GM12878 (cell line): ENCODE results near the gene ZKSCAN5. TPM values are rescaled to one million over a fixed set of nuclear protein-coding genes. Genes with fewer than 3 reads are reported as not detected.

Experiments
- ATAC-seq: fragments of 200-7000 bp; cut with Tn5 transposase; 3 replicates; pipeline ENCODE4 v1.9.1; 2020; ENCODE audit warnings: mild to moderate bottlenecking, moderate library complexity
- BruUV-seq: library from RNA; stranded (reverse); fragments of 400-500 nt; replicated peaks from 2 replicates; lab custom pipeline; 2021; lab: Mats Ljungman, UMichigan
- CTCF ChIA-PET: fragments of 300-600 bp; sonication (Branson Sonifier 250); formaldehyde crosslinking; extraction: SDS; loops from one replicate; lab custom pipeline; 2021; ENCODE audit warnings: inconsistent platforms; lab: Yijun Ruan, JAX
- POLR2A ChIA-PET: fragments of 350-600 bp; formaldehyde crosslinking; extraction: SDS; loops from one replicate; lab custom pipeline; 2021; ENCODE audit warnings: inconsistent platforms; lab: Charles Lee
- RAD21 ChIA-PET: fragments of 300-600 bp; sonication (Branson Sonifier 250); formaldehyde crosslinking; loops from one replicate; lab custom pipeline; 2023; ENCODE audit warnings: antibody characterized with exemption; ENCODE audit not compliant: unreplicated experiment; lab: Charles Lee
- SMC1A ChIA-PET: fragments of 300-600 bp; sonication (Branson Sonifier 250); formaldehyde crosslinking; loops from one replicate; lab custom pipeline; 2023; ENCODE audit not compliant: unreplicated experiment, uncharacterized antibody; lab: Charles Lee
- DNase-seq: peaks from one replicate; pipeline ENCODE4 v3.0.0-alpha.2; 2011; ENCODE audit warnings: low read depth, low spot score
- FAIRE-seq: peaks from 3 replicates; lab custom pipeline; 2011; peaks lifted over from hg19 to GRCh38; lab: Jason Lieb, UNC
- H2AFZ ChIP-seq: 2 replicates; pipeline ENCODE4 v1.6.0; 2011; ENCODE audit warnings: low read depth, low read length, control low read depth; ENCODE audit not compliant: control insufficient read depth
- H3K27ac ChIP-seq: 2 replicates; pipeline ENCODE4 v1.5.1; 2011; ENCODE audit warnings: control low read depth; ENCODE audit not compliant: control insufficient read depth, insufficient read depth
- H3K27me3 ChIP-seq, 2 experiments: replicated peaks in 1 of 2; 2 replicates each; pipeline versions ENCODE4 v1.6.0 to v1.6.1; 2011; ENCODE audit warnings: low read length in 1 of 2; ENCODE audit not compliant: control insufficient read depth in 2 of 2, insufficient read depth in 2 of 2
- H3K36me3 ChIP-seq, 2 experiments: 2 replicates each; pipeline ENCODE4 v1.5.1; 2011; ENCODE audit warnings: low read length in 1 of 2; ENCODE audit not compliant: control insufficient read depth in 2 of 2, insufficient read depth in 2 of 2
- H3K4me1 ChIP-seq: 2 replicates; pipeline ENCODE4 v1.6.1; 2011; ENCODE audit warnings: mild to moderate bottlenecking, low read length, moderate library complexity, mixed read lengths; ENCODE audit not compliant: control insufficient read depth, insufficient read depth
- H3K4me2 ChIP-seq: 2 replicates; pipeline ENCODE4 v1.6.0; 2011; ENCODE audit warnings: control low read depth; ENCODE audit not compliant: control insufficient read depth, insufficient read depth
- H3K4me3 ChIP-seq: fragments of 200-600 bp; sonication (generic); 2 replicates; pipeline ENCODE4 v1.5.1; 2016
- H3K79me2 ChIP-seq: 2 replicates; pipeline ENCODE4 v1.6.0; 2011; ENCODE audit warnings: low read length; ENCODE audit not compliant: control insufficient read depth, insufficient read depth
- H3K9ac ChIP-seq: 2 replicates; pipeline ENCODE4 v1.8.0; 2011; ENCODE audit warnings: low read length, control low read depth, mixed read lengths; ENCODE audit not compliant: control insufficient read depth, insufficient read depth
- H3K9me3 ChIP-seq: replicated peaks from 3 replicates; pipeline ENCODE4 v1.5.1; 2011; ENCODE audit warnings: mild to moderate bottlenecking, low read length; ENCODE audit not compliant: control insufficient read depth, insufficient read depth
- H4K20me1 ChIP-seq: 2 replicates; pipeline ENCODE4 v1.6.0; 2011; ENCODE audit not compliant: control insufficient read depth, insufficient read depth
- BACH1 ChIP-seq: fragments of 450-650 bp; IDR thresholded peaks from 2 replicates; pipeline ENCODE4 v1.6.1; 2017; ENCODE audit warnings: mild to moderate bottlenecking, borderline replicate concordance
- CEBPB ChIP-seq, 2 experiments: fragments of 150-350 bp in 1 of 2; IDR thresholded peaks; 2 replicates each; pipeline ENCODE4 v1.6.1; 2012 to 2014; ENCODE audit warnings: low read depth in 2 of 2, low read length in 2 of 2, borderline replicate concordance in 1 of 2, inconsistent platforms in 1 of 2
- GABPA ChIP-seq: IDR thresholded peaks from 2 replicates; pipeline ENCODE4 v1.6.1; 2014; ENCODE audit warnings: antibody characterized with exemption, low read depth, mild to moderate bottlenecking, inconsistent platforms
- MTA2 ChIP-seq: fragments of 450-650 bp; IDR thresholded peaks from 2 replicates; pipeline ENCODE4 v1.6.1; 2016; ENCODE audit warnings: low read depth, mild to moderate bottlenecking, moderate library complexity
- RCOR1 ChIP-seq: conservative IDR thresholded peaks from 2 replicates; pipeline ENCODE4 v1.6.1; 2012; ENCODE audit warnings: low read depth, low read length, improper control_type of control experiment
- SPI1 ChIP-seq: IDR thresholded peaks from 2 replicates; pipeline ENCODE4 v1.6.1; 2011; ENCODE audit warnings: low read depth, mild to moderate bottlenecking, low read length, moderate library complexity, borderline replicate concordance; ENCODE audit not compliant: insufficient read depth
- SREBF1 ChIP-seq: IDR thresholded peaks from 2 replicates; pipeline ENCODE4 v1.6.1; 2012; ENCODE audit warnings: mild to moderate bottlenecking, low read length
- SRF ChIP-seq, 2 experiments: IDR thresholded peaks; 2 replicates each; pipeline ENCODE4 v1.6.1; 2011; ENCODE audit warnings: low read depth in 2 of 2, low read length in 2 of 2, mild to moderate bottlenecking in 1 of 2, moderate library complexity in 1 of 2
- WGBS: methylation state at CpG from one replicate; pipeline ENCODE4 v1.1.6; 2016; ENCODE audit warnings: low lambda C conversion rate; ENCODE audit not compliant: insufficient replicate concordance, insufficient coverage; ENCODE audit errors: missing lambda C conversion rate; 5-methylcytosine and 5-hydroxymethylcytosine counted together
- in situ Hi-C: fragments of 300-500 bp; cut with MboI; formaldehyde crosslinking; loops from 9 replicates; pipeline ENCODE4 v1.14.3; 2018; ENCODE audit warnings: mixed read lengths
- intact Hi-C: fragments of 100-400 bp; cut with micrococcal nuclease; formaldehyde crosslinking; loops from one replicate; pipeline ENCODE4 v1.14.2; 2022; ENCODE audit not compliant: unreplicated experiment
- polyA plus RNA-seq, 11 experiments: library from polyadenylated mRNA; depleted of rRNA in 4 of 11; unstranded in 6 of 11; stranded (reverse) in 5 of 11; fragments of >200 nt; fragmentation: Nextera tagmentation in 4 of 11; fragmentation: Illumina TruSeq in 1 of 11; extraction: Ambion mirVana in 4 of 11; extraction: Trizol in 1 of 11; gene quantifications; 1 replicate in 1 of 11; 2 replicates in 10 of 11; pipeline versions ENCODE4 v1.2.1 to v1.2.3, GENCODE V29; 2011 to 2016; ENCODE audit warnings: inconsistent platforms in 2 of 11, missing spikeins in 2 of 11, low read depth in 1 of 11
- total RNA-seq, 4 experiments: library from RNA; depleted of rRNA in 3 of 4; stranded (reverse); fragments of >200 nt in 3 of 4; fragmentation: Illumina TruSeq in 1 of 4; extraction: Trizol in 1 of 4; gene quantifications; 2 replicates each; pipeline versions ENCODE4 v1.2.1 to v1.2.3, GENCODE V29; 2013 to 2021
- TF ChIP-seq, protein P1 (sequence below): IDR thresholded peaks from 2 replicates; pipeline ENCODE4 v1.6.1; 2011; ENCODE audit warnings: borderline replicate concordance, low read depth, mild to moderate bottlenecking, moderate library complexity, low read length; ENCODE audit not compliant: insufficient read depth, poor library complexity, severe bottlenecking
- TF ChIP-seq, protein P2 (sequence below): IDR thresholded peaks from 2 replicates; pipeline ENCODE4 v1.6.1; 2012; ENCODE audit warnings: low read depth, low read length, improper control_type of control experiment

Gene ZKSCAN5
- total and polyA plus RNA-seq, 10 of the 15 experiments (the other 5 are each of a cell fraction or from before 2014, with no cell fraction given): 2.5 to 10.1 (median 7.7) TPM

GRCh38 chr7:99456288-99456687 lies 48.2 kb upstream of the ZKSCAN5 start (continued):
- TF ChIP-seq SPI1: no peak
- no peak for TF ChIP-seq CEBPB (IDR thresholded peaks at IDR 0.05; ENCODE audit: borderline replicate concordance in 1 of 2, low read depth in 2 of 2, low read length in 2 of 2)
- TF ChIP-seq MTA2: no peak
- TF ChIP-seq GABPA: no peak

- no peak for ATAC-seq
- peaks cover 34 to 36% of the 10 kb centered on the region in 2 experiments for H3K36me3 ChIP-seq
Measured at GRCh38 chr7:99457050-99457649, 47.3 kb upstream of the ZKSCAN5 start.

More at GRCh38 chr7:99457050-99457649, 47.3 kb upstream of the ZKSCAN5 start:
- in situ Hi-C loops (no loop called here), intact Hi-C loops (no loop called here)
- H3K79me2 ChIP-seq: peaks cover 20% of the 10 kb centered on the region
- ChIA-PET POLR2A (no interaction called here), RAD21 (no interaction called here), SMC1A (interaction anchor here (0.7 kb wide), 1 partner anchor 29 kb away, joined by 3 read pairs; no protein-coding TSS in a partner anchor), CTCF (interaction anchor here (0.6 kb wide), 1 partner anchor 21 kb away, joined by 3 read pairs; no protein-coding TSS in a partner anchor)
- H2AFZ ChIP-seq: no peak overlapping the region
- no peak overlapping the region for H3K4me3 ChIP-seq
- WGBS: 82% methylated on average over 6 of the region's 6 CpGs
- no peak overlapping the region for H3K27ac ChIP-seq
- TF ChIP-seq, protein P1, sequence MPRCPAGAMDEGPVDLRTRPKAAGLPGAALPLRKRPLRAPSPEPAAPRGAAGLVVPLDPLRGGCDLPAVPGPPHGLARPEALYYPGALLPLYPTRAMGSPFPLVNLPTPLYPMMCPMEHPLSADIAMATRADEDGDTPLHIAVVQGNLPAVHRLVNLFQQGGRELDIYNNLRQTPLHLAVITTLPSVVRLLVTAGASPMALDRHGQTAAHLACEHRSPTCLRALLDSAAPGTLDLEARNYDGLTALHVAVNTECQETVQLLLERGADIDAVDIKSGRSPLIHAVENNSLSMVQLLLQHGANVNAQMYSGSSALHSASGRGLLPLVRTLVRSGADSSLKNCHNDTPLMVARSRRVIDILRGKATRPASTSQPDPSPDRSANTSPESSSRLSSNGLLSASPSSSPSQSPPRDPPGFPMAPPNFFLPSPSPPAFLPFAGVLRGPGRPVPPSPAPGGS: no peak
- TF ChIP-seq GABPA (no peak), RCOR1 (no peak), SRF (IDR thresholded peaks at IDR 0.05; ENCODE audit: low read depth in 2 of 2, low read length in 2 of 2) (no peak), SREBF1 (no peak), BACH1 (no peak)
- TF ChIP-seq, protein P2, sequence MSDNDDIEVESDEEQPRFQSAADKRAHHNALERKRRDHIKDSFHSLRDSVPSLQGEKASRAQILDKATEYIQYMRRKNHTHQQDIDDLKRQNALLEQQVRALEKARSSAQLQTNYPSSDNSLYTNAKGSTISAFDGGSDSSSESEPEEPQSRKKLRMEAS: no peak
- H3K4me2 ChIP-seq: no peak overlapping the region
- no peaks in the 10 kb centered on the region for H3K4me1 ChIP-seq
- H4K20me1 ChIP-seq: no peaks in the 10 kb centered on the region
- no peaks in the 10 kb centered on the region for H3K9me3 ChIP-seq
- H3K9ac ChIP-seq: no peak overlapping the region
- DNase-seq (no peak), FAIRE-seq (no peak)
- H3K27me3 ChIP-seq: no peaks in the 10 kb centered on the region
- no TSS peak for BruUV-seq
